NB4 (cell line): Measurements from ENCODE around the gene HESX1.

Experiments used
- DNase-seq: peaks from one replicate; pipeline ENCODE4 v3.0.0; 2010; ENCODE audit warnings: low read depth
- H3K4me3 ChIP-seq: one replicate; pipeline ENCODE4 v1.5.1; 2011; ENCODE audit warnings: mild to moderate bottlenecking, low read depth, low read length, moderate library complexity
- CTCF ChIP-seq: IDR thresholded peaks from one replicate; pipeline ENCODE4 v1.5.1; 2012; ENCODE audit warnings: low read depth, low read length
- MAX ChIP-seq: IDR thresholded peaks from 2 replicates; pipeline ENCODE4 v1.6.1; 2011; ENCODE audit warnings: low read depth, low read length
- MYC ChIP-seq: IDR thresholded peaks from 2 replicates; pipeline ENCODE4 v1.6.1; 2011; ENCODE audit warnings: low read depth, low read length
- POLR2A ChIP-seq: IDR thresholded peaks from 2 replicates; pipeline ENCODE4 v1.6.1; 2011; ENCODE audit warnings: mild to moderate bottlenecking; ENCODE audit not compliant: insufficient read length; ENCODE audit errors: extremely low read depth

HESX1 gene

GRCh38 chr3:57160076-57160764, 39.6 kb downstream of the HESX1 start:
- no peak overlapping the region for H3K4me3 ChIP-seq
- no peak for DNase-seq
- no peak for TF ChIP-seq POLR2A
- TF ChIP-seq CTCF = no peak
- TF ChIP-seq MAX = no peak
- TF ChIP-seq MYC = no peak

GRCh38 chr3:57158813-57159738, 40.7 kb downstream of the HESX1 start:
- no peak overlapping the region for H3K4me3 ChIP-seq
- TF ChIP-seq MAX (no peak), MYC (no peak), CTCF (no peak), POLR2A (no peak)
- peak; percentile 62 for DNase-seq

- H3K4me3 ChIP-seq = no peak overlapping the region
- DNase-seq = no peak
- TF ChIP-seq CTCF (no peak), POLR2A (no peak), MYC (no peak), MAX (no peak)
Measured at GRCh38 chr3:57158325-57158724, 41.5 kb downstream of the HESX1 start.

- DNase-seq = no peak
- H3K4me3 ChIP-seq = no peak overlapping the region
- TF ChIP-seq CTCF (no peak), MAX (no peak), MYC (no peak), POLR2A (no peak)
Measured at GRCh38 chr3:57157545-57157944, 42.2 kb downstream of the HESX1 start.

GRCh38 chr3:57155310-57155643, 44.5 kb downstream of the HESX1 start:
- no peak overlapping the region for H3K4me3 ChIP-seq
- TF ChIP-seq MYC = no peak
- no peak for TF ChIP-seq POLR2A
- TF ChIP-seq MAX = no peak
- TF ChIP-seq CTCF = no peak
- DNase-seq = no peak
